GM12878 (cell line): Measurements from ENCODE around the gene PTPRJ.

Source experiments
- EGR1 ChIP-seq, 2 experiments: IDR thresholded peaks; 1 replicate in 1 of 2; 2 replicates in 1 of 2; pipeline ENCODE4 v1.6.1; 2011 to 2012; ENCODE audit warnings: low read depth in 2 of 2, low read length in 2 of 2, borderline replicate concordance in 1 of 2, mild to moderate bottlenecking in 1 of 2, moderate library complexity in 1 of 2
- POLR2A ChIP-seq: IDR thresholded peaks from 2 replicates; pipeline ENCODE4 v1.6.1; 2011; ENCODE audit warnings: low read depth, mild to moderate bottlenecking, low read length
- SIN3A ChIP-seq: IDR thresholded peaks from 2 replicates; pipeline ENCODE4 v1.6.1; 2012; ENCODE audit warnings: low read depth, low read length, improper control_type of control experiment
- SP1 ChIP-seq: IDR thresholded peaks from one replicate; pipeline ENCODE4 v1.6.1; 2011; ENCODE audit warnings: low read depth, low read length
- YY1 ChIP-seq: IDR thresholded peaks from 2 replicates; pipeline ENCODE4 v1.6.1; 2011; ENCODE audit warnings: low read depth, mild to moderate bottlenecking, low read length
- ZNF24 ChIP-seq: fragments of 450-650 bp; IDR thresholded peaks from 2 replicates; pipeline ENCODE4 v1.6.1; 2017; ENCODE audit warnings: antibody characterized with exemption, mild to moderate bottlenecking
- TF ChIP-seq, protein P1 (sequence below): IDR thresholded peaks from 2 replicates; pipeline ENCODE4 v1.6.1; 2011; ENCODE audit warnings: low read depth, low read length, improper control_type of control experiment, borderline replicate concordance

GRCh38 chr11:47940904-47941649 is 39.3 kb upstream of the PTPRJ start:
- no peak for TF ChIP-seq ZNF24
- TF ChIP-seq EGR1 (IDR thresholded peaks at IDR 0.05; ENCODE audit: borderline replicate concordance in 1 of 2, low read depth in 2 of 2, low read length in 2 of 2), result no peak
- no peak for TF ChIP-seq YY1
- TF ChIP-seq, protein P1, sequence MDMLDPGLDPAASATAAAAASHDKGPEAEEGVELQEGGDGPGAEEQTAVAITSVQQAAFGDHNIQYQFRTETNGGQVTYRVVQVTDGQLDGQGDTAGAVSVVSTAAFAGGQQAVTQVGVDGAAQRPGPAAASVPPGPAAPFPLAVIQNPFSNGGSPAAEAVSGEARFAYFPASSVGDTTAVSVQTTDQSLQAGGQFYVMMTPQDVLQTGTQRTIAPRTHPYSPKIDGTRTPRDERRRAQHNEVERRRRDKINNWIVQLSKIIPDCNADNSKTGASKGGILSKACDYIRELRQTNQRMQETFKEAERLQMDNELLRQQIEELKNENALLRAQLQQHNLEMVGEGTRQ, result no peak
- no peak for TF ChIP-seq POLR2A
- TF ChIP-seq SP1, result no peak
- TF ChIP-seq SIN3A, result no peak
